ENCODE results near the gene LIF.
"Not testable (repeated sequence)": the region's sequence is repeated elsewhere in the genome, so short reads cannot be mapped to it uniquely, and the experiment has no call there.

Gene LIF

DNA sequence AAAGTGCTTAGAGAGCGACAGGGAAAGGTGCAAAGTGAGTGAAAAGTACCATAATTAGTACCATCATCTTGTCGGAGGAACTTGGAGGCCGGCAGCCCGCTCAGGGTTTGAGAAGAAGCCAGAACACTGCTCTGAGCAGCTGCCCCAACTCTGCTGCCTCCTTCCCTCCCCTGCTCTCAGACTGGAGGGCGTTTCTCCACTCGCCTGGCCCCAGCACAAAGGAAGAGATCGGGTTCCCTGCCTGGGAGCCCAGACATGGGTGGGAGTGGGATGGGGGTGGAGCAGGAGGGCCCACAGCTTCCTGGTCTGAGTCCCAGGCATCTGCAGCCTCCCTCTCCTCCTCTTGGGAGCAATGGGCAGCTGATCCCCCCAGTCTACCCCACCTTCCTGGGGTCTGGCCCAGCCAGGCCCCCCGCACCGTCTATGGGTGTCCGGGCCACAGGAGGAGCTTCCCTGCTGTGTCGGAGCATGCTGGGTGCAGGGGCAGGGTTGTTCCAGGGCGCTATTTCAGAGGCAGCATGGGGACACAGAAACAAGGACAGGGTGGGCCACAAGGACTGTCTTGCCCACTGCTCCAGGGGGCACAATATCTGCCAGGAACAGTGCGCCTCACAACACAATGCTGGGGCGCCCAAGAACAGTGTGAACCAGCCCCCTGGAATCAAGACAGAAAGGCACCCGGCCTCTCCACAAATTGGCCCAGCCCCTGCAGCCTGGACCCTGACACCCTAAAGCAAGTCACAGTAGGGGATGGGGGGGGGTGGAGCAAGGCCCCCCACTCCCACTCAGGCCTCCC, 4.8 kb downstream of the LIF start:
- DNase-seq, result no peak

DNA sequence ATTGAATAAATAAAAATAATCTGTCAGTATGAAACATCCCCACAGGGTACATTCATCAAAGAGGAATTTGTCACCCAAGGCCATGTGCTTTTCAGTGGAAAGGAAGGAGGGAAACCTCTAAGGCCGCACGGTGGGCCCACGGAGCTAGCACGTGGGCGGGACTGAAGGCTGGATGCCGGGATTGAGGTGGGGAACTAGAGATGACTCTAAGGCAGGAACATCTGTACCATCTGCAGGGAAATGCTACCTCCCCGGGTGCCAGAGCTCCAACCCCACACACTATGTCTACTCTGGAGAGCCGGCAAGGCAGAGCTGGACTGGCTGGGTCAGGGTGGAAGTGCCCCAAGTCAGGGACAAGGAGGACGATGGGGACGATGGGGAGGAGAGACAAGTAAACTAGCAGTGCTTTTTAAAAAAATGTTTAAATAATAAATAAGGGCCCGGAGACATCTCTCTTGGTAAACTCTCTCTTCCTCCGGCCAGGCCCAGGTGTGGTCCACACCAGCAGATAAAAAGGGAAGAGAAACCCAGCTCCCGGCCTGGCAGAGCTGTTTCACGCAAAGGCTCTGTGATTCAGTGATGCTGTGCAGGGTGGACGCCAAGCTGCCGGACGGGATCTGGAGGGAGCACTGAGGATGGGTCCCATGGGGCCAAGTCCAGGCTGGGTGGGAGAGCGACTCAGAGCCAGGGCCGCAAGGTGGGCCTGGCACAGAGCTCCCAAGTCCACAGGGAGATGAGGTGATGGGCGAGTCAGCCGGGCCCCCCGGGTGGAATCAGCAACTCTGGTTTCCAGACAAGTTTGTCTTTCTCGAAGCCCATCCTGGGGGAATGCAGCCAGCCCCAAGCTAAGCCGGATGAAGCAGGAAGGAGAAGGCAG, 5.8 kb downstream of the LIF start:
- no peak for DNase-seq

DNA sequence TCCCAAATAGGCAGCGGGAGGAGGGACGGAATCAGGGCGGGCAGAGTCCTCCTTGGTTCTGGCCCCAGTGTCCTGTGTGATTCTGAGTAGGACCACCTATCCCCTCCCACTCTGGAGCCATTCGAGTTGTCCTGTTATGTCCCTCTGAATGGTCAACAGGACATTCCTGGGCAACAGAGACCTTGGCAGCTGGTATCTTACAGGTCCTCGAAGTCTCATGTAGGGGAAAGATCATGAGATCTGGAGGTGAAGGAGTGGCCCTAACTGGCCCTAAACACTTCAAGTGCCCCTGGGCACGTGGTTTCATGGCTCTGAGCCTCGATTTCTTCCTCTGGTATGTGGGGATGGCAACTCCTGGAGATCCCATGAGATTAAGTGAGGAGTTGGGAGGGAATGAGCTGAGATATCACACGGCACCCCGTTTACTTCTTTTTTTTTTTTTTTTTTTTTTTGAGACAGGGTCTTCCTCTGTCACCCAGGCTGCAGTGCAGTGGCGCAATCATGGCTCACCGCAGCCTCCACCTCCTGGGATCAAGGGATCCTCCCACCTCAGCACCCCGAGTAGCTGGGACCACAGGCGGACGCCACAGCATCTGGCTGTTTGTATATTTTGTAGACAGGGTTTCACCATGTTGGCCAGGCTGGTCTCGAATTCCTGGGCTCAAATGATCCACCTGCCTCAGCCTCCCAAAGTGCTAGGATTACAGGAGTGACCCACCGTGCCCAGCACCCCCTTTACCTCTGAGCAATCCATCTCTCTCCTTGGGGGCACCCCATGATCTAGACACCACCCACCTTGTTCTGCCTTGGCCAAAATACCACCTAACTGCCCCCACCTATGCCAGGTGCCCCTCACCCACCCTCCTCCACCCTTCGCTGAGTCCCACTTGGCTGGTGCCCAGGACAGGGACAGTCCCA, 6.8 kb downstream of the LIF start:
- no peak for DNase-seq

DNA sequence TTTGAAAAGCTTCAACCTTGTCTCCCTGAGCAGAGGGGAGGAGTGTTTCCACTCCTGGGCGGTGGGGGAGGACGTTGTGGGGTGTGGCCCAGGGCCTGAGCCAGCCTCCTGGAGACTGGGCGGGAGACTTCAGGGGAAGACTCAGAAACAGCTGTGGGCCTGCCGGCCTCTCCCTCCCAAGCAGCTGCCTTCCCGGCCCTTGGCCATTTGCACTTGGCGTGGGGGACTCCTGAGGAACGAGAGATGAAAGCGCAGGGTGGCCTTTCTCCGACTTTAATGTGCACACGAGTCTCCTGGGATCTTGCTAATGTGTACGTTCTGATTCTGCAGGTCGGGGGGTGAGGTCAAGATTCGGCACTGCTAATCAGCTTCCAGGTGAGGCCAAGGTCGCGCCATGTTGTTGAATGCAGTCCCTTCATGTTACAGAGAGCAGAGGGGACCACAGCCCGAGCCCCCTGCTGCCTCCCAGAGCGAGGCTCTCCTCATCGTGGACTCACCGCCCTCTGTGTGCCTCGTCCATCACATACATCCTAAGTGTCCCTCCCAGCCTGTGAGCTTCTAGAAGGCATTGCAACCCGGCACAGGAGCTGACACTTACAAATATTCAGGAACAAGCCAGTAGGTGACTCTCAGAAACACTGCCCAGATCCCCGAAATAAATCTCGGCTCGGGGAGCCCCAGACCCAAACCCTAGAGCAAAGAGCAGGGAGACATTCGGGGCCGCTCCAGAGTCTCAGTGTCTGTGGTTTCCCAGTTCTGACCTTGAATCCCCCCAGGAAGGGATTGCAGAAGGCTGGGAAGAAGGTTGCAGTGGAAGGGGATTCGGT, 7.7 kb downstream of the LIF start:
- no peak for DNase-seq

DNA sequence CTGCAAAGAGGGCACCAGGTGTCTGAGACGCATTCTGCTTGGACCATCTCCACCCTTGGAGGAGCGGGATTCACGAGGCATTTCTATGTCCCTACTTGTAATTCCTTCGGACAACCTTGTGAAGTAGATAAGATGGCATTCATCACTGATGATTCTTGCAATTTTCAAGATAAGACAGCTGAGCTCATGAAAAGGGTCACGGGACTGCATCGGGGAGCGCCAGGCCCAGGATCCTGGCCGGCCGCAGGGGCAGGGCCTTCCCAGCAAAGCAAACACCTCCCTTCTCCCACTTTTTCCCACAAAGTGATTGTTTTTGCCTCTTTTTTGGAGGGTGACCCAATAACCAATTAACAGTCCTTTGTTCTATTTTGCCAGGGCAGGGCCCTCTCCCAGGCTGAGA, 8.4 kb downstream of the LIF start:
- no peak for DNase-seq

DNA sequence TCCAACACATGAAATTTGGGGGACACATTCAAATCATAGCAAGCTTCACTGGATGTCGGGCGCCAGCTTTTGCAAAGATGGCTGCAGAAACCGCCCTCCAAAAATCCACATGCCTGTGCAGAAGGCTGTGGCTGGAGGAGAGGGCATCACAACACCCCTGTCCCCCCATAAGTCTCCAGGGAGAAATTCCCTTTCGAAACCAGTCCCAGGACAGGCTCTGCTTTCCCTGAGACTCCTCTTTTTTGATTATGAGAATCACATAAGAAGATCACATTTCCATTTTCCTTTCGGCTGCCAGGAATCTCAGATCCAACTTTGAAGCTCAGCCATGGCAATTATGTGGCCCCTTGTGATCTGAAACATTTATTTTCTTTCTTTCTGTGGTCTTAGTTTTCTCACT, 9.7 kb downstream of the LIF start:
- DNase-seq, result no peak

DNA sequence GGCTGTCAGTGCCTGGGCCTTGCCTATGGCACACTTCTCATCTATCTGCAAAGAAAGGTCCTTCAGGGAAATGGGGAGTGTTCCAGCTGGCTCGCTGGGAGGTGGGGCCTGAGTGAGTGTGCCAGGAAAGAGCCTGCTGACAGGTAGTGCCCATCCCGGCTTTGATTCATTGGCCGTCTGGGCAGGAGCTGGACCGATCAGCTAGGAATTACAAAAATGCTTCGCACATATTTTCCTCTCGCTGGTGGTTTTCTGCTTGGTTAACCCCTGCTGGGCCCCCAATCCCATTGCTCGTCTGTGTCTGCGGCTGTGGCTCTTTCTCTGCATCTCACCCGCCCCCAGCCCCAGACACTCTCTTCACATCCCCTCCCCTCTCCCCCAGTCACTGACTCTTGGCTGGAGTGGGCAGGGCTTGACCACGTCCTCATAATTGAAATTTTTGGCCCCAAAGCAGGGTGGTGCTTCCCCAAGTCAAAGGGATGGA, 10.8 kb downstream of the LIF start:
- DNase-seq, result no peak

DNA sequence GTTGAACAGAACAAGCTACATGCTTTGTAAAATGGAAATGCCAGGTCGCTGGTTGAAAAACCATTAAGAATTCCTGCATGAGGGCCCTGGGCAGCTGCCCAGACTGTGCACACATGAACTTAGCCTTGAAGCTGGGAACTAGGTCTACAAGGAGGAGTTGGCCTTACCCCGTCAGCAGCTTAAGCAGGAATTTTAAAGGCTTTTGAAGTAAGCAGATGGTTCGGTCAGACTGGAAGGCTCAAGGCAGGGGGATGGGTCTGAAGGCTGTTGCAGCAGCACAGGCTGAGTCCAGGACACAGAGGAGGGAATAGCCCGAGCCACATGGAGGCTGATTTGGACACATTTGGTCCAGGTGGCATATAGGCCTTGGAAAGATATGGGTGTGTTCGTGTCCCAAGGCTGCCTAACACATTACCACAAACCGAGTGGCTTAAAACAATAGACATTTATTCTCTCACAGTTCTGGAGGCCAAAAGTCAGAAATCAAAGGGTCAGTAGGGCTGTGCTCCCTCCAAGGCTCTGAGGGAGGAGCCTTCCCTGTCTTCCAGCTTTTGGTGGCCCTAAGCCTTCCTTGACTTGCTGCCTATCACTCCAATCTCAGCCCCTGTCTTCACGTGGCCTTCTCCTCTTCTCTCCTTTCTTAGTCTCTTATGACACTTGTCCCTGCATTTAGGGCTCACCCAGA, 11.6 kb downstream of the LIF start:
- no peak for DNase-seq

DNA sequence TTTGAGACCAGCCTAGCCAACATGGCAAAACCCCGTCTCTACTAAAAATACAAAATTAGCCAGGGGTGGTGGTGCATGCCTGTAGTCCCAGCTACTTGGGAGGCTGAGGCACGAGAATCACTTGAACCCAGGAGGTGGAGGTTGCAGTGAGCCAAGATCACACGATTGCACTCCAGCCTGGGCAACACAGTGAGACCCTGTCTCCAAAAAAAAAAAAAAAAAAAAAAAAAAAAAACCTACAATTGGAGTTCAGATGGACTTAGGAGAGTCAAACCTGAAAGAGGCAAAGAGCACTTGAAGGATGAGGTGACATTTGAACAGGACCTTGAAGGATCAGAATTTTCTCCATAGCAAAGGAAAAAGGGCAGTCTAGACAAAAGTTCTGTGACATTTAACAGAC, 12.2 kb downstream of the LIF start:
- not testable (repeated sequence) for DNase-seq

DNA sequence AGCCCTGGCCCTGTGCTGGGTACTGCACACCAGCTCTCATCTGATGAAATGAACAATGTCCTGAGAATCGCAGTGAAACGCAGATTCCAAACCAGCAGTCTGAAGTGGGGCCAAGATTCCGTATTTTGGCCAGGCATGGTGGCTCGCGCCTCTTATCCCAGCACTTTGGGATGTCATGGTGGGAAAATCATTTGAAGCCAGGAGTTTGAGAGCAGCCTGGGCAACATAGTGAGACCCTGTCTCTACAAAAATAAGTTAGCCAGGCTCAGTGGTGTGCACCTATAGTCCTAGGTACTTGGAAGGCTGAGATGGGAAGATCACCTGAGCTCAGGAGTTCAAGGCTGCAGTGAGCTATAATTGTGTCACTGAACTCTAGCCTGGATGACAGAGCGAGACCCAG, 13.0 kb downstream of the LIF start:
- DNase-seq, result no peak

DNA sequence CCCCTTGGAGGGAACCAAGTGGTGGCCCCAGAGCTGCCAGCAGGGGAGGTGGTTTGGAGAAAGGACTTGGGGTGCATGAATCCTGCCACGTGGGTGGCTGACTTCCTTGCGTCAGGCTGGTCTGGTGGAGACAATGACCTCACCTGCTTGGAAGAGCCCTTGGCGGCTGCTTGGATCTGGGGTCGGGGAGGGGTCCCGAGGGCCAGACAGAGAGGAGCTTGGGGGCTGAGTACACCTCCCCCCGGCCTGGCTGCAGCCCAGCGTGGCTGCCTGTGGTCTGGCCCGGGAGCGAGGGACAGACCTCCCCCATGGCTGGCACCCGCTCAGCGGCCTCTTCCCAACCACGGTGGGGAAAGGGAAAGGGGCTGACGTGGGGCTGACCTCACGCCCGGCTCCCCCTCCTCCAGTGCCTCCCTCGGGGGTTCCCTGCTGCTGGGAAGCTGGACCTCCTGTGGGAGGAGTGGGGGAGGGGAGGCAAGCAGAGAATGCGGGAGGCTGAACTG, 13.8 kb downstream of the LIF start:
- no peak for DNase-seq

DNA sequence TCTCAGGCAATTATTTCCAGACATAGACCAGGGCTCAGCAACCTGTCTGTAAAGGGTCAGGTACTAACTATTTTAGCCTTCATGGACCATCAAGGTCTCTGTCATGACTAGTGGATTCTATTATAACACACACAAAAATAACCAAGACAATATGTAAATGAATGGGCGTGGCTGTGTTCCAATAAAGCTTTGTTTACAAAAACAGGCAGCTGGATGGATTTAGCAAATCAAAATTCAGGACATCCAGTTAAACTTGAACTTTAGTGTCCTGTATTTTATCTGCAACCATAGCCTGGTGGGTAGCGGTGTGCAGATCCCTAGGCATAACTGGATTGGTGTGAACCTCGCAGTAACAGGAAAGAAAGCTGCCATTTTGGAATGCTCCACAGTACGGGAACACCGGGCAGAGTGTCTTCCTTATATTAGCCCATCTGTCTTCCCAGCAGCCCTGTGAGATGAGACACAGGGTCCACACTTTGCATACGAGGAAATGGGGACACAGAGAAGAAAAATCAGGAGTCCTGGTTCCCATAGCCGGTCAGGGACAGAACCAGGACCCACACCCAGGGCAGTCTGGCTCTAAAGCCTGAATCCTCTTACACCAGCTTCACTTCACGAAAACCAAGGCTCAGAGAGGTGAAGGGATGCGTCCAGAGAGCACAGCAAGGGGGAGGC, 15.6 kb downstream of the LIF start:
- no peak for DNase-seq

DNA sequence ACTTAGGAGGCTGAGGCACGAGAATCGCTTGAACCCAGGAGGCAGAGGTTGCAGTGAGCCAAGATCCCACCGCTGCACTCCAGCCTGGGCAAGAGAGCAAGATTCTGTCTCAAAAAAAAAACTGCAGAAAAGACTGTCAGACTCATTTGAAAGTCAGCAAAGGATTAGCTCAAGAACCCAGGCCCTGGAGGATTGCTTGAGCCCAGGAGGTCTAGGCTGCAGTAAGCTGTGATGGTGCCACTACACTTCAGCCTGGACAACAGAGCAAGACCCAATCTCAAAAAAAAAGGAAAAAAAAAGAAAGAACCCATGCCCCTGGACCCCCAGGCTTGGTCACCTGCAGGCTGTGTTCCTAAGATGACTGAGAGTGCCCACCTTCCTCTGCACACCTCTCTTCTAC, 16.2 kb downstream of the LIF start:
- no peak for DNase-seq

DNA sequence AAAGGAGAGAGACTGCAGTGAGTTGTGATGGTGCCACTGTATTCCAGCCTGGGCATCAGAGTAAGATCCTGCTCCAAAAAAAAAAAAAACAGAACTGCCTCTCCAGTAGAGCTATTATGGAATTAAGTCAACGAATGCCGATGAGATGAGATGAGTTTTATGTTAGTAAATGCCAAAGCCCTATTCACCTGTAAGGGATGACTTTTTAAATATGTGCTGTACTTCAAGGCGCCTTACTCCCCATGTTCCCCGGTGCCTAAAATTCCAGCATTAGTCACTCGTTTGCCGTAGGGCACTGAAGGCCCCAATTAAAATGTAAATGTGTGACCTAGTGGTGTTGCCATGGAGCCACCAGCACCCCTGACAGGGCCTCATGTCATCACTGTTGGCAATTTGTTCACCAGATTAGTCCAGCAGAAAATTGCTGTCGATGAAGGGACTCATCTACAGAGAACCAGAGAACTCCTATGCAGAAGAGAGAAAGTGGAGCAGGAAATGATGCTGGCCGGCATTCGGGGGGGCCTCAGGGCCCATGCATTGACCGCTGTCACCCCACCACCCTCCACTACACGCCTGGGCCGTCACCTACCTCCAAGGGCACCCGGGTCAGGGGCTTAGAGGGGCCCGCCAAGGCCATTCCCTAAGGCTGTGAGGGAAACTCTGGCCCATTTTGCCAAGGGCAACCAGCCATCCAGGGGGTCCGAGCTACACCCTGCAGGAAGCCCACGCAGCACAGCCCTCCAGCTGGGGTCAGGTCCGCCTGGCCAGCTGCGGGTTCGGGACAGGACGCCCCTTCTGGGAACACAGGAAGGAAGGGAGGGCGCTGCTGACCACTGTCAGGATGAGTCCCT, 17.8 kb downstream of the LIF start:
- DNase-seq, result no peak

DNA sequence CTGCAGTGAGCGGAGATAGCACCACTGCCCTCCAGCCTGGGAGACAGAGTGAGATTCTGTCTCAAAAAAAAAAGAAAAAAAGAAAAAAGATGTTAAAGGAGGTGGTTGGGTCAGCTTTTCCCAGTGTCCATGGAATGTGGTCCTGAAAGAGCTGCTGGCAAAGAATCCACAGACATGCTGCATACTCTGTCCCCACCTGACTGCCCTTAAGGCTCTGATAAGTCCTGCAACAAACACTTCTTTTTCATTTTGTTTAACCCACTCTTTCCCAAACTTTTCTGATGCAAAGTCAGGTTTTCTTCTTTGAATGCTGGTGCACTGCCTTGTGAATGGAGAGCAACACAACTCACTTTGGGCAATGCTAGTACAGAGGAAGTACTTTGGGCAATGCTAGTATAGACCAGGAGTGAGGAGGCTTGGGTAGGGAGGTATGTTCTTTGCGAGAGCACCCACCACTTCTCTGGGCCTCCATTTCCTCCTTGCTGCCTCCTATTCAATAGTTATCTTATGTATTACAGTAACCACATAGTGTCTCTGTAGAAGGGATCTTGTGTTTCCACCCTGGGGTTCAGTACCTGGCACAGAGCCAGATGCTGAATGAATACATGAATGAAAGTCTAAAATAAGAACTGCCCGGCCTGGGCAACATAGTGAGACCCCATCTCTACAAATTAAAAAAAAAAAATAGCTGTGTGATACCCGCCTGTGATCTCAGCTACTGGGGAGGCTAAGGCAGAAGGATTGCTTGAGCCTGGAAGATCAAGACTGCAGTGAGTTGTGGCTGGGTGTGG, 18.9 kb downstream of the LIF start:
- no peak for DNase-seq

DNA sequence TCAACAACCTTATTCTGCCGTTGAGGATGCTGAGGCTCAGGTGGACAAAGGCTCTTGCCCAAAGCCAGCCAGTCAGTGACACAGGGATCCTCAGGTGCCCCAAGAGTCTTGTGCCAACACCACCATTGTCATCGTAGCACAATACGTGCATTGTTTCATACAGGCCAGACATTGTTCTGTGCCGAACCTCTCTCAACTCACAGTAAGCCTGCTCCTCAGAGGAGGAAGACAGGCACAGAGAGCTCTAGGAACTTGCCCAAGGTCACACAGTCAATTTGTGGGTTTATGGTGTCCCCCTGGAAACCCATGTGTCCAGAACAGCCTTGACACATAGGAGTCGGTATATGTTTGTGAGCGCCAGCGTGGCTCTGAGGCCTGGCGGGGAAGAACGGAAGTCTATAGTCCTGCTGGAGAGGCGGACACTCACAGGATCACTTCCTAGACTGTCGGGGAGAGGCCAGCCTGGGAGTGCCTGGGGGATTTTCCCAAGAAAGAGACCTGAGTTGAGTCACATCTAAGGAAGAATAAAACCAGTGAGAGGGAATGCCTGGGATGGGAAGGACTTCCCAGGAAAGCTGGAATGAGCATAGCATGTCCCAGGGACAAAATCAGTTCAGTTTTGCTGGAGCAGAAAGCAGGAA, 20.2 kb downstream of the LIF start:
- no peak for DNase-seq

DNA sequence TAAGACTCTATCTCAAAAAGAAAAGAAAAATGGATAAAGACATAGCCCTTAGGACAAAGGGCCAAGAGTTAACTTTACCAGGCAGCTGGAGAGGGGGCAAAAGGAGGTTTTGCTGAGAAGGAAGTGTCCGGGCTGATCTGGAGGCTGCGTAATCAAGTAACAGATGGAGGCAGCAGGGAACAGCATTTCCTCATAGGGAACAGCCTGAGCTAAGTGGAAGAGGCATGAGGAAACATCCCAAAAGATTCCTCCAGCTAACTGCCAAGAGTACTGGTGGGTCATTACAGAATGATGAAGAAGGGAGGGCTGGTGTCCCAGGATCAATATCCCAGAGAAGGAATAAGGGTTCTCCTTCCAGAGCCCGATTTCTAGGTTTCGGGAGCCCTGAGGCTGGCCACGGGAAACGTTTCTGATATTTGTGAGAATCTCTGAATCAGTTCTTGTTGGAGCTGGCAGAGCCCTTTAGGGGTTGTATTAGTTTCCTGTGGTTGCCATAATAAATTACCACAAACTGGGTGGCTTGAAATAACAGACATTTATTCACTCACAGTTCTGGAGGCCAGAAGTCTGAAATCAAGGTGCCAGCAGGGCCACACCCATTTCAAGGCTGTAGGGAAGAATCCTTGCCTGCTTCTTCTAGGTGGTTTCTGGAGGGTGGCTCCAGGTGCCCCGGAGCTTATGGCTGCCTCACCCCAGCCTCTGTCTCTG, 21.2 kb downstream of the LIF start:
- DNase-seq, result no peak

Data from activated gamma-delta T cell (primary cell).